ENCODE data around the gene ZBTB45.

DNA sequence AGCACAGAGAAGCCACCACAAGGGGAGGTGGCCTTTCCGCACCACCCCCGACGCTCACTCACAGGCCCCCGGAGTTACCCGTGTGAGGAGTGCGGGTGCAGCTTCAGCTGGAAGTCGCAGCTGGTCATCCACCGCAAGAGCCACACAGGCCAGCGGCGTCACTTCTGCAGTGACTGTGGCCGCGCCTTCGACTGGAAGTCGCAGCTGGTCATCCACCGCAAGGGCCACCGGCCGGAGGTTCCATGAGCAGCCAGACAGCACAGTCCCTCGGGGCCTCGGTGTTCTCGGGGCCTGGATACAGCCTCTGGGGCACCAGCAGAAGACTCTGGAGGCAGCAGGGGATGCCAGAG, 39.2 kb downstream of the ZBTB45 start:
- TF ChIP-seq, protein P1, sequence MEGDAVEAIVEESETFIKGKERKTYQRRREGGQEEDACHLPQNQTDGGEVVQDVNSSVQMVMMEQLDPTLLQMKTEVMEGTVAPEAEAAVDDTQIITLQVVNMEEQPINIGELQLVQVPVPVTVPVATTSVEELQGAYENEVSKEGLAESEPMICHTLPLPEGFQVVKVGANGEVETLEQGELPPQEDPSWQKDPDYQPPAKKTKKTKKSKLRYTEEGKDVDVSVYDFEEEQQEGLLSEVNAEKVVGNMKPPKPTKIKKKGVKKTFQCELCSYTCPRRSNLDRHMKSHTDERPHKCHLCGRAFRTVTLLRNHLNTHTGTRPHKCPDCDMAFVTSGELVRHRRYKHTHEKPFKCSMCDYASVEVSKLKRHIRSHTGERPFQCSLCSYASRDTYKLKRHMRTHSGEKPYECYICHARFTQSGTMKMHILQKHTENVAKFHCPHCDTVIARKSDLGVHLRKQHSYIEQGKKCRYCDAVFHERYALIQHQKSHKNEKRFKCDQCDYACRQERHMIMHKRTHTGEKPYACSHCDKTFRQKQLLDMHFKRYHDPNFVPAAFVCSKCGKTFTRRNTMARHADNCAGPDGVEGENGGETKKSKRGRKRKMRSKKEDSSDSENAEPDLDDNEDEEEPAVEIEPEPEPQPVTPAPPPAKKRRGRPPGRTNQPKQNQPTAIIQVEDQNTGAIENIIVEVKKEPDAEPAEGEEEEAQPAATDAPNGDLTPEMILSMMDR (IDR thresholded peaks at IDR 0.05; ENCODE audit: poor library complexity) = no peak
- TF ChIP-seq EZH2 (IDR thresholded peaks at IDR 0.05; ENCODE audit: borderline replicate concordance) (no peak), EZH2phosphoT487 (IDR thresholded peaks at IDR 0.05; ENCODE audit: low read depth, severe bottlenecking, unreplicated experiment) (no peak)

Measured in hepatocyte (in vitro differentiated cells).